Activated CD8-positive, alpha-beta memory T cell treated with anti-CD3 and anti-CD28 coated beads for 1 hour (primary cell): ENCODE data around the gene ZFAND3.

ENCODE experiments used
- DNase-seq, 2 donors: peaks; one replicate each; pipeline ENCODE4 v3.0.0-alpha.2; 2020; ENCODE audit warnings: low read depth in 1 of 2; ENCODE audit errors: extremely low read depth in 1 of 2

ZFAND3 gene

DNA sequence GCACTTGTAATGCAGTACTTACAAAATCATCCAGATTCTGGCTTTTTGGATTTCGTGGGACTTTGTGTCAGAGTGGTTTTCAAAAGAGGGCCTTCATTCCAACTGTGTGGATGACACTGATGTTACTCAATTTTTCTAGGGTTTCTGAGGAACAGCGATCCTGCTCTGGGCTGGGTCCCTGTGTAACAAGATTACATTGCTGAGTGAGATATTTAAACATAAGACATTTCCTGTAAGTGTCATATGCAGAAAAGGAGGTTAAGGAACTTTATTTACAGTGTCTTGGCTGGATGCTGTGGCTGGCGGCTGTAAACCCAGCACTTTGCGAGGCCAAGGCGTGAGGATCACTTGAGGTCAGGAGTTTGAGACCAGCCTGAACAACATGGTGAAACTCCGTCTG is 6.7 kb downstream of the ZFAND3 start:
- no peak for DNase-seq

- no peak for DNase-seq
These were observed 7.5 kb downstream of the ZFAND3 start for GRCh38 chr6:37826993-37827392.

DNA sequence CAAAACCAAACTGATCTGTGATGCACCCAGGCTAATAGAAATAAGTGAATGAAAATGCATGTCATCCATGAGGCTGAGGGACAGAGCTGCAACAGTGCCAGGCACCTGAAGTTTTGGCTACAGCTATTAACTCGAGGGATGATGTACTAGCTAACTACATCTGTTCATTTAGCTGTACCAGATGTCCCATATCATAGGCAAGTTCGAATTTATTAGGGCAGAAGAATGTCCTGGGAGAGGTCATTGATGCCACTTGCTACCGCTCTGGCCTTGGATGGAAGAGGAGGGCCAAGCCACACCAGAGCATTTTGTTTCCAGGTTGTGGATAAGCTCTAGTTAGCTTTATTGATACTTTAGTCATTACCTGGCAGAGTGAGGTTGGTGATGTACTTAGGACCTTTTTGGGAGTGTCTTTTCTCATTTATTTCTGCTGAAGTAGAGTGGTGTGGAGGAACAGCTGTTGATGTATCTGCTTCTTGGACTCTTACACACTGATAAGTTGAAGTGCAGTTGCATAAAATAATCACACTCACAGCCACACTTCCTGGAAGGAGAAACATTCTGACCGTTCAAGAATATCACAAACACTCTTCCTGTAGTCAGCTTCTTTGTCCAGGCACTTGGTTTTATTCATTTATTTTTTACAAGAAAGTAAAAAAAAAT is 8.2 kb downstream of the ZFAND3 start:
- no peak for DNase-seq

DNA sequence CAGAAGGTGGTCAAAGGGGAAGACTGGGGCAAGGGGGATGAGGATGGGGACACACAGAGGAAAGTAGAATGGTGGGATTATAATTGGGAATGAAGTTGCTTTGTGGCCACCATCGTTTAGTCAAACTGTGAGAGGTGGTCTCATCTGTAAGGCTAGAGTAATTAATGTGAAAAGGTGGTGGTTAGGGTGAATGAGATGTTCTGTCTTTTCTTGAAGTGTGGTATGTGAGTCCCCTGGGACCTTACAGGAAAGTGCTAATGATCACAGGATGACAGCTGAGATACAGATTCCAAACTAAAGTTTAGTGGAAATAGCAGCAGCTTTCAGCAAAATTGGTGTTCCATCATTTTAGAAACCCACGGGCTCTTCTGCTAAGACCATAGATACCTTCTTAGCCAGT is 10.7 kb downstream of the ZFAND3 start:
- DNase-seq = no peak

GRCh38 chr6:37831457-37831856 is 11.9 kb downstream of the ZFAND3 start:
- no peak for DNase-seq

- DNase-seq = no peak
These were observed 16.4 kb downstream of the ZFAND3 start for GRCh38 chr6:37835923-37836322.

DNA sequence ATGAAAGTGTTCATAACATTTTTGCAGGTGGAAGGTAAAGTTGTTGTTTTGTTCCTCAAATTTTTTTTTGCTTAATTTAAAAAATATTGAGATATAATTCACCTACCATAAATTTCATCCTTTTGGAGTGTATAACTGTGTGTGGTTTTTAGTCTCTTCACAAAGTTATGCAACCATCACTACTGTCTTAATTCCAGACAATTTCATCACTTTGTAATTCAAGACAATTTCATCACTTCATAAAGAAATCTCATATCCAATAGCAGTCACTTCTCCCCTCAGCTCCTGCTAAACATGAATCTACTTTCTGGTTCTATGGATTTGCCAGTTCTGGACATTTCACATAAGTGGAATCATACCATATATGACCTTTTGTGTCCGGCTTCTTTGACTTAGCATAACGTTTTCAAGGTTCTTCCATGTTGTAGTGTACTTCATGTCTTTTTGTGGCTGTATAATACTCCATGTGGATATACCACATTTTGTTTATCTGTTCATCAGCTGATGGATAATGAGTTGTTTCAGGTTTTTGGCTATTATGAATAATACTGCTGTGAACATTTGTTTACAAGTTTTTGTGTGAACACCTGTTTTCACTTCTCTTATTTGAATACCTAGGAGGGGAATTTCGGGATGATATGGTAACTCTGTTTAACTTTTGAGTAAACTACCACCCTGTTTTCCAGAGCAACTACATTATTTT is 18.8 kb downstream of the ZFAND3 start:
- no peak for DNase-seq

DNA sequence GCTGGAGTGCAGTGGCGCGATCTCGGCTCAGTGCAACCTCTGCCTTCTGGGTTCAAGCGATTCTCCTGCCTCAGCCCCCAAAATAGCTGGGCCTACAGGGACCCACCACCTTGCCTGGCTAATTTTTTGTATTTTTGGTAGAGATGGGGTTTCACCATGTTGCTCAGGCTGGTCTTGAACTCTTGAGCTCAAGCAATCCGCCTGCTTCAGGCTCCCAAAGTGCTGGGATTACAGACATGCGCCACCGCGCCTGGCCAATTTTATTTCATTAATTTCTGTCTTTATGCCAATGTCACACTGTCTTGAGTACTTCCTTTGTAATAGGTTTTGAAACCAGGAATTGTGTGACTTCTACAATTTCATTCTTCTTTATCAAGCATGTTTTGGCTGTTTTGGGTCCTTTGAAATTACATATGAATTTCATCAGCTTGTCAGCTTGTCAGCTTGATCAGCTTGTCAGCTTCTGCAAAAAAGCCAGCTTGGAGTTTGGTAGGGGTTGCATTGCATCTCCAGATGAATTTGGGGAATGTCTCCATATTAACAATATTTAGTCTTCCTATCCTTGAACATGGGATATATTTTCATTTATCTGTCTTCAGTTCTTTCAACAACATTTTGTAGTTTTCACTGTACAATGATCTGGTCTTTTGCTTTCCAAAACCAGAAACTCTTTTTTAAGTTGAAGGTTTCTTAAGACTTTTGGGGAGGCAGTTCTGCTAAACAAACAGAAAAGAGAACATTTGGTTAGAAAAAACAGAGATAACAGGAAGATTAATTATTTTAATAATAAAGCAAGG is 20.8 kb downstream of the ZFAND3 start:
- no peak for DNase-seq

GRCh38 chr6:37840940-37841300 is 21.4 kb downstream of the ZFAND3 start:
- DNase-seq = no peak

- DNase-seq = no peak
These were observed 25.7 kb downstream of the ZFAND3 start for GRCh38 chr6:37845026-37845911.

GRCh38 chr6:37845930-37846329 is 26.4 kb downstream of the ZFAND3 start:
- DNase-seq = no peak

DNA sequence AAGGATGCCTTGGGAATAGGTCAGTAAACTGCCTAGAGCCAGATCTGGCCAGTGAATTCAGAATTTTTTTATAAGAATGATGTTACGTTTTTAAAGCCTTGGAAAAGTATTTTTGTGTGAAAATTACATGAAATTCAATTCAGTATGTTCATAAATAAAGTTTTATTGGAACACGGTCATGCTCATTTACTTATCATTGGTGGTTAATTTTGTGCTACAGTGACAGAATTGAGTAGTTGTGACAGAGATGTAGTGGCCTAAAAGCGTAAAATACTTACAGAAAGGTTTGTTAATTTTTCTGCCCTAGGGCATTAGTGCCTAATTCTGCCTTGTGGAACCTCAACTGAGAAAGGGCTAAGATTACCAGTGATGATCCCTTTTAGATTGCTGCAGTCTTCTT is 28.2 kb downstream of the ZFAND3 start:
- DNase-seq = no peak

DNA sequence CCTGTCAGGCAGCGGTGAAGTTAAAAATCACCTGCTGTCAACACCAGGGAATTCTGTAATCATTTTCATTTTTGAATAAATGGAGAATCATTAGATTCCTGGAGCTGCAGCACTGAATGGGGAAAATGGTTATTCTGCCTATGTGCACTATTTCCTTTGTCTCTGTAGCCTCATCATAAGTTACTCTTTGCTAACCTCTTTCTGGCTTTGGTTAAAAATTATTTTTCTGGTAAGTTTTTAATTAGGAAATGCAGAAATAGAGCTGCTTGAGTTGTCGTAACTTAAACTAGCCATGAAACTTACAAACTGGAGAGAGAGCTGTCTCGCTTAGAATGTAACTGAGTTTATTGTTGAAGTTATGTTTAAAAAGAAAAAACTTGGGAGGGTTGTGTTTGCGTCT is 28.8 kb downstream of the ZFAND3 start:
- DNase-seq = no peak

DNA sequence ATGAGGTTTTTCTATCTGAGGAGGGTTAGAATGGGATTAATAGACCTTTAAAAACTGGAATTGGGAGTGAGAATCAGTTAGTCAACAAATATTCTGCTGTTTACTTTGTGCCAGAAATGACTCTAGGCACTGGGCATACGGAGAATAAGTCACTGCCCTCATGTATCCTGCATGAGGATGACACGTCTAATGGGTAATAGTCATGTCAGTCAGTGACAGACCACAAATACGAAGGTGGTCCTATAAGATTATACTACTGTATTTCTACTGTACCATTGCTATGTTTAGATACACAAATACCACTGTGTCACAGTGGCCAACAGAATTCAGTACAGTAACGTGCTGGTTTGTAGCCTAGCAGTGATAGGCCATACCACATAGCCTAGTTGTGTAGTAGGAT is 30.7 kb downstream of the ZFAND3 start:
- no peak for DNase-seq

DNA sequence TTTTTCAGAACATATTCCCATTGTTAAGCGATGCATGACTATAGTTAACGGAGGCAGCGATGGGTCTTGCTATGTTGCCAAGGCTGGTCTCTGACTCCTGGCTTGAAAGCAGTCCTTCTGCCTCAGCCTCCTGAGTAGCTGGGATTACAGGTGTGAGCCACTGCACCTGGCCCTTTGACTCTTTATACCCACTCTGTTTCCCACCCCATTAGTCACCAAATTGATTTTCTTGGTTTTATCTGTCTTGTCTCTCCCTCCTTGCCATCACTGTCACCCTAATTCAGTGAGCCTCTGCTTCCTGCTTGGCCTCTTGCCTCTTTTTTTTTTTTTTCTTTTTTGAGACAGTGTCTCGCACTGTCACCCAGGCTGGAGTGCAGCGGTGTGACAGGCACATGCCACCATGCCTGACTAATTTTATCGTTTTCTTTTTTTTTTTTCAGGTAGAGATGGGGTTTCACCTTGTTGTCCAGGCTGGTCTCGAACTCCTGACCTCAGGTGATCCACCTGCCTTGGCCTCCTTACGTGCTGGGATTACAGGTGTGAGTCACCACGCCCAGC is 31.3 kb downstream of the ZFAND3 start:
- DNase-seq = no peak

DNA sequence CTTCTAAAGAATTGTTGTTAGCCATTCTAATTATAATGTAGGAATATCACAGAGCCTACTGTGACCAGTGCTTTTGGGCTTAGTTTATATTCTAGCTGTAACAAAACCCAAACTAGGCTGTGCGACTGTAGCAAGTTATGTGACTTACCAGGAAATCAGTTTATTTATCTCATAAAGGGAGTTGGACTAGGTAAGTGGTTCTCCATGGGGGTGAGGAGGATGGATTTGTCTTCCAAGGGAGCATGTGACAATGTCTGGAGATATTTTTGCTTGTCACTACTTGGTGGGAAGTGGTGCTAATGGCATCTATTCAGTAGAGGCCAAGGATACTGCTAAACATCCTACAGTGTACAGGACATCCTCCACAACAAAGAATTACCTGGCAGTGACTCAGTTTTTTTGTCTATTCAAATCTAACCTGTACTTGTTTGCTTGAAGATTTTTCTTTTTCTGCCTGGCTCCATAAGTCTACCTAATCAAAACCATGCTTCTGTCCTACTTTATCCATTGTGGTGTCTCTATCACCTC is 32.5 kb downstream of the ZFAND3 start:
- no peak for DNase-seq

DNA sequence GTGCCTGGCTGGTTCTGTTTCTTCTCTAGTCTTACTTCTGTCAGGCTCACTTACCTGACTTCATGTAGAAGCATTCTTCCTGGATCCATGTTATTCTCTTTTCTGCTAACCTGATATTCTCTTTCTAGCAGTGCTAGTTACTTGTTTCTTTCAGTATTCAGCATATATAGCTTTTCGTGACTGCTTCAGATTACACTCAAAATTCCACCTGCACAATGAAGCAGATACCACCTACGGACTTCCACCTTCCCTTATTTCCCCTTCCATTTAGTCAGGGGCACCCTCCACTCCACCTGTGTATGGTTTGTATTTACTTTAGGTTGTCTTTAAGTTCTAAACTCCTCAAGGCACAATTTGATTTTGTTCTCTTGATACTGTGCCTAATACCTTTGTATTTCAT is 36.8 kb downstream of the ZFAND3 start:
- no peak for DNase-seq

- no peak for DNase-seq
These were observed 38.8 kb downstream of the ZFAND3 start for GRCh38 chr6:37858363-37858762.

GRCh38 chr6:37860226-37860839 is 40.8 kb downstream of the ZFAND3 start:
- no peak for DNase-seq

GRCh38 chr6:37861452-37861851 is 41.9 kb downstream of the ZFAND3 start:
- DNase-seq = no peak
